H9 (cell line): ENCODE results near the gene CEP350. TPM values are rescaled to one million over a fixed set of nuclear protein-coding genes. Genes with fewer than 3 reads are reported as not detected.

Experiments used
- DNase-seq: peaks from one replicate; pipeline ENCODE4 v3.0.0-alpha.2; 2017
- H2AFZ ChIP-seq: one replicate; pipeline ENCODE4 v1.6.1; 2013; ENCODE audit warnings: mild to moderate bottlenecking, low read length, control low read depth, moderate library complexity
- H2AK5ac ChIP-seq: 2 replicates; pipeline ENCODE4 v1.6.1; 2013; ENCODE audit warnings: low read length, control low read depth, mixed read lengths; ENCODE audit not compliant: insufficient read length
- H2BK120ac ChIP-seq: one replicate; pipeline ENCODE4 v1.6.1; 2013; ENCODE audit warnings: low read depth, mild to moderate bottlenecking, low read length, control low read depth, inconsistent platforms; ENCODE audit not compliant: poor library complexity, severe bottlenecking
- H2BK12ac ChIP-seq: 2 replicates; pipeline ENCODE4 v1.6.1; 2013; ENCODE audit warnings: low read length, control low read depth, mixed read lengths, low read depth; ENCODE audit not compliant: insufficient read length
- H2BK15ac ChIP-seq: 2 replicates; pipeline ENCODE4 v1.6.1; 2013; ENCODE audit warnings: low read depth, low read length, control low read depth
- H2BK20ac ChIP-seq: one replicate; pipeline ENCODE4 v1.6.1; 2013; ENCODE audit warnings: low read depth, mild to moderate bottlenecking, low read length, control low read depth, inconsistent platforms; ENCODE audit not compliant: poor library complexity, severe bottlenecking
- H2BK5ac ChIP-seq: 2 replicates; pipeline ENCODE4 v1.6.1; 2013; ENCODE audit warnings: low read length, control low read depth, mixed read lengths; ENCODE audit not compliant: insufficient read length
- H3K14ac ChIP-seq: 2 replicates; pipeline ENCODE4 v1.6.1; 2013; ENCODE audit warnings: low read length, control low read depth; ENCODE audit not compliant: insufficient read depth
- H3K18ac ChIP-seq: 2 replicates; pipeline ENCODE4 v1.6.1; 2013; ENCODE audit warnings: low read depth, mild to moderate bottlenecking, mixed read lengths, low read length, control low read depth; ENCODE audit not compliant: insufficient read length
- H3K23ac ChIP-seq: 2 replicates; pipeline ENCODE4 v1.6.1; 2013; ENCODE audit warnings: low read length, control low read depth, mixed read lengths, low read depth; ENCODE audit not compliant: insufficient read length
- H3K23me2 ChIP-seq: 2 replicates; pipeline ENCODE4 v1.6.1; 2013; ENCODE audit warnings: low read depth, mild to moderate bottlenecking, mixed read lengths, low read length, control low read depth; ENCODE audit not compliant: insufficient read length, poor library complexity, severe bottlenecking
- H3K27ac ChIP-seq: 2 replicates; pipeline ENCODE4 v1.5.1; 2013; ENCODE audit warnings: low read length, control low read depth, mixed read lengths, low read depth; ENCODE audit not compliant: insufficient read length
- H3K27me3 ChIP-seq: 2 replicates; pipeline ENCODE4 v1.6.1; 2013; ENCODE audit warnings: low read length, control low read depth, inconsistent platforms; ENCODE audit not compliant: insufficient read depth
- H3K4ac ChIP-seq: 2 replicates; pipeline ENCODE4 v1.6.1; 2013; ENCODE audit warnings: low read depth, mild to moderate bottlenecking, control low read depth, inconsistent platforms, low read length, moderate library complexity
- H3K4me1 ChIP-seq: 2 replicates; pipeline ENCODE4 v1.6.1; 2013; ENCODE audit warnings: low read length, control low read depth, inconsistent platforms; ENCODE audit not compliant: insufficient read depth
- H3K4me2 ChIP-seq: 2 replicates; pipeline ENCODE4 v1.6.1; 2013; ENCODE audit warnings: low read length, control low read depth, mixed read lengths; ENCODE audit not compliant: insufficient read length, insufficient read depth
- H3K56ac ChIP-seq: 2 replicates; pipeline ENCODE4 v1.6.1; 2013; ENCODE audit warnings: low read depth, mild to moderate bottlenecking, mixed read lengths, low read length, control low read depth; ENCODE audit not compliant: insufficient read length
- H3K79me1 ChIP-seq: 2 replicates; pipeline ENCODE4 v1.6.1; 2013; ENCODE audit warnings: low read depth, mild to moderate bottlenecking, moderate library complexity, low read length, control low read depth, inconsistent platforms; ENCODE audit not compliant: insufficient read depth, poor library complexity, severe bottlenecking
- H3K79me2 ChIP-seq: 2 replicates; pipeline ENCODE4 v1.6.1; 2013; ENCODE audit warnings: low read length, control low read depth, inconsistent platforms; ENCODE audit not compliant: insufficient read depth
- H3K9ac ChIP-seq: 2 replicates; pipeline ENCODE4 v1.6.1; 2013; ENCODE audit warnings: low read length, control low read depth, mixed read lengths; ENCODE audit not compliant: insufficient read length; ENCODE audit errors: extremely low read depth
- H3K9me3 ChIP-seq: one replicate; pipeline ENCODE4 v1.6.1; 2013; ENCODE audit warnings: low read depth, low read length, inconsistent platforms; ENCODE audit not compliant: control insufficient read depth
- H3T11ph ChIP-seq: one replicate; pipeline ENCODE4 v1.6.1; 2013; ENCODE audit warnings: mild to moderate bottlenecking, low read length, control low read depth, inconsistent platforms
- H4K20me1 ChIP-seq: one replicate; pipeline ENCODE4 v1.6.1; 2013; ENCODE audit not compliant: control insufficient read depth, insufficient read length, insufficient read depth
- H4K5ac ChIP-seq: 2 replicates; pipeline ENCODE4 v1.6.1; 2013; ENCODE audit warnings: low read depth, mild to moderate bottlenecking, mixed read lengths, low read length, control low read depth; ENCODE audit not compliant: insufficient read length
- H4K8ac ChIP-seq: replicated peaks from 2 replicates; pipeline ENCODE4 v1.6.1; 2013; ENCODE audit warnings: low read length, control low read depth, mixed read lengths, low read depth; ENCODE audit not compliant: insufficient read length
- H4K91ac ChIP-seq: 2 replicates; pipeline ENCODE4 v1.6.1; 2013; ENCODE audit warnings: low read depth, mild to moderate bottlenecking, moderate library complexity, mixed read lengths, low read length, control low read depth; ENCODE audit not compliant: insufficient read length
- H3K27ac Mint-ChIP-seq, 3 experiments: 2 replicates in 2 of 3; 3 replicates in 1 of 3; pipeline ENCODE4 v1.8.0; 2020 to 2021; ENCODE audit warnings: mixed read lengths in 3 of 3, mild to moderate bottlenecking in 1 of 3, moderate library complexity in 1 of 3
- H3K27me3 Mint-ChIP-seq: 2 replicates; pipeline ENCODE4 v1.8.0; 2021; ENCODE audit warnings: low read depth, mild to moderate bottlenecking, moderate library complexity, mixed read lengths
- H3K36me3 Mint-ChIP-seq, 3 experiments: 2 replicates in 2 of 3; 3 replicates in 1 of 3; pipeline ENCODE4 v1.8.0; 2020 to 2021; ENCODE audit warnings: low read depth in 3 of 3, mixed read lengths in 3 of 3; ENCODE audit not compliant: insufficient read depth in 1 of 3
- H3K4me1 Mint-ChIP-seq, 2 experiments: 2 replicates each; pipeline ENCODE4 v1.8.0; 2020; ENCODE audit warnings: mixed read lengths in 2 of 2
- H3K4me3 Mint-ChIP-seq, 2 experiments: 2 replicates in 1 of 2; 3 replicates in 1 of 2; pipeline ENCODE4 v1.8.0; 2020 to 2021; ENCODE audit warnings: mild to moderate bottlenecking in 2 of 2, mixed read lengths in 2 of 2, moderate library complexity in 1 of 2
- H3K9me3 Mint-ChIP-seq, 2 experiments: 2 replicates in 1 of 2; 3 replicates in 1 of 2; pipeline ENCODE4 v1.8.0; 2020; ENCODE audit warnings: mild to moderate bottlenecking in 2 of 2, mixed read lengths in 2 of 2, moderate library complexity in 1 of 2
- WGBS: extraction: QIAGEN DNeasy Blood & Tissue Kit; methylation state at CpG from one replicate; pipeline ENCODE4 v1.1.7; 2013; ENCODE audit warnings: missing lambda C conversion rate, low lambda C conversion rate, mixed read lengths; ENCODE audit not compliant: insufficient read length; ENCODE audit errors: extremely low coverage; 5-methylcytosine and 5-hydroxymethylcytosine counted together
- total RNA-seq: library from RNA; stranded (reverse); gene quantifications from 2 replicates; pipeline ENCODE4 v1.2.1, GENCODE V29; 2021
- TF ChIP-seq, protein P1 (sequence below): fragments of 200-600 bp; sonication (generic); conservative IDR thresholded peaks from 3 replicates; pipeline ENCODE4 v1.8.0; 2021; ENCODE audit warnings: antibody characterized with exemption, mild to moderate bottlenecking

The CEP350 gene
- total RNA-seq, 1 experiment from 2014 or later: 39.2 TPM

DNA sequence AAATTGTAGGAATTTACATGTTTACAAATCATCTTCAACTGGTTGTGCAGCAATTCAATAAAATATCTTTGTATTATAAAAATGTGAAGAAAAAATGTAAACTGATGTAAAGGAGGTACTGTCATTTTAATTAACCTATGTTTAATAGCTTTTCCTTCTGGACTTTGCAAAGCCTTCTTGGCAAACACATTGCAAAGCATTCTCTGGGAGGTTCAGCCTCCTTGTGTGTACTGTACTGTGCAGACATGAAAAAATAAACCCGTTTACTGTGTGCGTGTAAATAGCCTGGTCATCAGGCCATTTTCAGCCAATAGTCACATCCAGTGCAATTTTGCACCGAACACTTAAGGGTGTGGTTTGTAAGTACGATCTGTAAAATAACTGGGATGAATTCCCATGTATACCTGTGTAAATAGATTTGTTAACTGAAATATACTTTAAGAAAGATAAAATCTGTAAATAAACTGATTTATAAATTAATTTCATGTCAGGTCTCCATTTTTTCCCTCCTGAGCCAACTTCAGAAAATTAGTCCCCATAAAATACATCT, 159.9 kb downstream of the CEP350 start:
- WGBS: no CpG with 5 or more reads among the region's 4 CpGs
- H2BK120ac ChIP-seq: no peak overlapping the region
- H3K9ac ChIP-seq: no peak overlapping the region
- H2BK5ac ChIP-seq: no peak overlapping the region
- H3K4me3 Mint-ChIP-seq: no peak overlapping the region
- H2BK12ac ChIP-seq: no peak overlapping the region
- H3K4ac ChIP-seq: no peak overlapping the region
- H4K20me1 ChIP-seq: no peaks in the 10 kb centered on the region
- no peak overlapping the region for H2AK5ac ChIP-seq
- H3K56ac ChIP-seq: no peak overlapping the region
- no peak overlapping the region for H3K27ac Mint-ChIP-seq
- H3K9me3 Mint-ChIP-seq: no peaks in the 10 kb centered on the region
- H3K14ac ChIP-seq: no peak overlapping the region
- no peaks in the 10 kb centered on the region for H3K23me2 ChIP-seq
- no peak overlapping the region for H3T11ph ChIP-seq
- H3K23ac ChIP-seq: no peak overlapping the region
- no peak overlapping the region for H2AFZ ChIP-seq
- H3K27me3 Mint-ChIP-seq: no peaks in the 10 kb centered on the region
- no peaks in the 10 kb centered on the region for H3K4me1 ChIP-seq
- no peaks in the 10 kb centered on the region for H3K27me3 ChIP-seq
- H2BK20ac ChIP-seq: no peak overlapping the region
- no peak overlapping the region for H4K91ac ChIP-seq
- no peak overlapping the region for H3K27ac ChIP-seq
- no peaks in the 10 kb centered on the region for H3K79me2 ChIP-seq
- no peak for DNase-seq
- H3K18ac ChIP-seq: no peak overlapping the region
- no peak overlapping the region for H4K5ac ChIP-seq
- H3K4me1 Mint-ChIP-seq: no peaks in the 10 kb centered on the region
- H2BK15ac ChIP-seq: no peak overlapping the region
- no peaks in the 10 kb centered on the region for H3K79me1 ChIP-seq
- H3K36me3 Mint-ChIP-seq: peaks cover 5 to 22% (median 16%) of the 10 kb centered on the region in 3 experiments; a peak in 6 of 7 replicates
- TF ChIP-seq, protein P1, sequence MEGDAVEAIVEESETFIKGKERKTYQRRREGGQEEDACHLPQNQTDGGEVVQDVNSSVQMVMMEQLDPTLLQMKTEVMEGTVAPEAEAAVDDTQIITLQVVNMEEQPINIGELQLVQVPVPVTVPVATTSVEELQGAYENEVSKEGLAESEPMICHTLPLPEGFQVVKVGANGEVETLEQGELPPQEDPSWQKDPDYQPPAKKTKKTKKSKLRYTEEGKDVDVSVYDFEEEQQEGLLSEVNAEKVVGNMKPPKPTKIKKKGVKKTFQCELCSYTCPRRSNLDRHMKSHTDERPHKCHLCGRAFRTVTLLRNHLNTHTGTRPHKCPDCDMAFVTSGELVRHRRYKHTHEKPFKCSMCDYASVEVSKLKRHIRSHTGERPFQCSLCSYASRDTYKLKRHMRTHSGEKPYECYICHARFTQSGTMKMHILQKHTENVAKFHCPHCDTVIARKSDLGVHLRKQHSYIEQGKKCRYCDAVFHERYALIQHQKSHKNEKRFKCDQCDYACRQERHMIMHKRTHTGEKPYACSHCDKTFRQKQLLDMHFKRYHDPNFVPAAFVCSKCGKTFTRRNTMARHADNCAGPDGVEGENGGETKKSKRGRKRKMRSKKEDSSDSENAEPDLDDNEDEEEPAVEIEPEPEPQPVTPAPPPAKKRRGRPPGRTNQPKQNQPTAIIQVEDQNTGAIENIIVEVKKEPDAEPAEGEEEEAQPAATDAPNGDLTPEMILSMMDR: no peak
- no peak overlapping the region for H4K8ac ChIP-seq
- H3K9me3 ChIP-seq: no peaks in the 10 kb centered on the region
- H3K4me2 ChIP-seq: no peak overlapping the region
